HepG2 (cell line): ENCODE data around the gene DROSHA. TPM values are rescaled to one million over a fixed set of nuclear protein-coding genes. Genes with fewer than 3 reads are reported as not detected.

Experiments used
- HOXA9 ChIP-seq: sonication (generic); formaldehyde crosslinking; IDR thresholded peaks from 2 replicates; pipeline ENCODE4 v1.8.1; 2022; ENCODE audit warnings: missing genetic modification reagents, mild to moderate bottlenecking, moderate library complexity, borderline replicate concordance
- NPAS2 ChIP-seq: sonication (generic); formaldehyde crosslinking; IDR thresholded peaks from 2 replicates; pipeline ENCODE4 v1.8.0; 2022; ENCODE audit warnings: mild to moderate bottlenecking, missing genetic modification reagents, borderline replicate concordance
- SMC3 ChIP-seq: IDR thresholded peaks from 2 replicates; pipeline ENCODE4 v1.6.1; 2011; ENCODE audit warnings: low read length, improper control_type of control experiment
- ZMYM2 ChIP-seq: sonication (generic); formaldehyde crosslinking; IDR thresholded peaks from 2 replicates; pipeline ENCODE4 v1.8.0; 2022; ENCODE audit warnings: mild to moderate bottlenecking, missing genetic modification reagents
- ZNF746 ChIP-seq: sonication (generic); formaldehyde crosslinking; IDR thresholded peaks from 2 replicates; pipeline ENCODE4 v1.8.0; 2022; ENCODE audit warnings: mild to moderate bottlenecking, missing genetic modification reagents
- polyA plus RNA-seq, 8 experiments: library from polyadenylated mRNA; depleted of rRNA in 3 of 8; stranded (reverse) in 7 of 8; unstranded in 1 of 8; fragments of >200 nt; fragmentation: Illumina TruSeq in 4 of 8; extraction: Trizol in 4 of 8; gene quantifications; 2 replicates each; pipeline versions ENCODE4 v1.2.1 to v1.2.3, GENCODE V29; 2011 to 2016; ENCODE audit warnings: low read depth in 4 of 8, missing spikeins in 1 of 8, mixed read lengths in 1 of 8; ENCODE audit not compliant: insufficient read depth in 1 of 8
- total RNA-seq, 5 experiments: library from RNA; depleted of rRNA; stranded (reverse); fragments of >200 nt; fragmentation: Illumina TruSeq; extraction: Trizol; gene quantifications; 2 replicates each; pipeline ENCODE4 v1.2.3, GENCODE V29; 2016; ENCODE audit warnings: low read depth in 1 of 5
- TF ChIP-seq, protein P1 (sequence below): sonication (generic); formaldehyde crosslinking; IDR thresholded peaks from 2 replicates; pipeline ENCODE4 v1.5.1; 2020; ENCODE audit warnings: mild to moderate bottlenecking, missing genetic modification reagents, borderline replicate concordance
- TF ChIP-seq, protein P2 (sequence below): IDR thresholded peaks from 2 replicates; pipeline ENCODE4 v1.6.1; 2018; ENCODE audit warnings: missing genetic modification reagents
- TF ChIP-seq, protein P3 (sequence below): sonication (generic); formaldehyde crosslinking; IDR thresholded peaks from 2 replicates; pipeline ENCODE4 v1.4.0; 2020; ENCODE audit warnings: missing genetic modification reagents
- TF ChIP-seq, protein P4 (sequence below): sonication (generic); formaldehyde crosslinking; IDR thresholded peaks from 2 replicates; pipeline ENCODE4 v1.4.0; 2020; ENCODE audit warnings: missing genetic modification reagents; ENCODE audit errors: not compliant biosample characterization
- TF ChIP-seq, protein P5 (sequence below): sonication (generic); formaldehyde crosslinking; IDR thresholded peaks from 2 replicates; pipeline ENCODE4 v1.4.0; 2020; ENCODE audit warnings: low read depth, missing genetic modification reagents
- TF ChIP-seq, protein P6 (sequence below): sonication (generic); formaldehyde crosslinking; IDR thresholded peaks from 2 replicates; pipeline ENCODE4 v1.4.0; 2020; ENCODE audit warnings: mild to moderate bottlenecking, missing genetic modification reagents

DROSHA gene
- total and polyA plus RNA-seq, 2 of the 13 experiments (the other 11 are each of a cell fraction or from before 2014, with no cell fraction given): 22.3 to 29.4 TPM

DNA sequence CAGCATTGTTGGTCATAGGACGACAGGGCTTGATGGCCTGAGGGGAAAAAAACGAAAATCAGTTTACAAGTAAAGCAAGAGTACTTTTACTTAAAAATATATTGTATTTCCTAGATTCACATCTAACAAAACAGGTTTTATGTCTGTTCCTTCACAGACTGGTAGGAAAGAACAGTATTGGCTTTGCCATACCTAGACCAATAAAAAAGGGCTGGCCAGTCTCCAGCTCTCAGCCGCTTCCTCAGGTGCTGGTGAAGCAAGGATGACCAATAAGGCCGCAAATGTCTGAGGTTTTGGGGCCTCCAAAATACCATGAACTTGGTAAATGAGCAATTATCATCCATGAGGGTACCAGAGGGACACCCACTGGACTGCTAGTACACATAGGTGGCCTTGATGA lies 36.6 kb downstream of the DROSHA start (continued):
- TF ChIP-seq, protein P1, sequence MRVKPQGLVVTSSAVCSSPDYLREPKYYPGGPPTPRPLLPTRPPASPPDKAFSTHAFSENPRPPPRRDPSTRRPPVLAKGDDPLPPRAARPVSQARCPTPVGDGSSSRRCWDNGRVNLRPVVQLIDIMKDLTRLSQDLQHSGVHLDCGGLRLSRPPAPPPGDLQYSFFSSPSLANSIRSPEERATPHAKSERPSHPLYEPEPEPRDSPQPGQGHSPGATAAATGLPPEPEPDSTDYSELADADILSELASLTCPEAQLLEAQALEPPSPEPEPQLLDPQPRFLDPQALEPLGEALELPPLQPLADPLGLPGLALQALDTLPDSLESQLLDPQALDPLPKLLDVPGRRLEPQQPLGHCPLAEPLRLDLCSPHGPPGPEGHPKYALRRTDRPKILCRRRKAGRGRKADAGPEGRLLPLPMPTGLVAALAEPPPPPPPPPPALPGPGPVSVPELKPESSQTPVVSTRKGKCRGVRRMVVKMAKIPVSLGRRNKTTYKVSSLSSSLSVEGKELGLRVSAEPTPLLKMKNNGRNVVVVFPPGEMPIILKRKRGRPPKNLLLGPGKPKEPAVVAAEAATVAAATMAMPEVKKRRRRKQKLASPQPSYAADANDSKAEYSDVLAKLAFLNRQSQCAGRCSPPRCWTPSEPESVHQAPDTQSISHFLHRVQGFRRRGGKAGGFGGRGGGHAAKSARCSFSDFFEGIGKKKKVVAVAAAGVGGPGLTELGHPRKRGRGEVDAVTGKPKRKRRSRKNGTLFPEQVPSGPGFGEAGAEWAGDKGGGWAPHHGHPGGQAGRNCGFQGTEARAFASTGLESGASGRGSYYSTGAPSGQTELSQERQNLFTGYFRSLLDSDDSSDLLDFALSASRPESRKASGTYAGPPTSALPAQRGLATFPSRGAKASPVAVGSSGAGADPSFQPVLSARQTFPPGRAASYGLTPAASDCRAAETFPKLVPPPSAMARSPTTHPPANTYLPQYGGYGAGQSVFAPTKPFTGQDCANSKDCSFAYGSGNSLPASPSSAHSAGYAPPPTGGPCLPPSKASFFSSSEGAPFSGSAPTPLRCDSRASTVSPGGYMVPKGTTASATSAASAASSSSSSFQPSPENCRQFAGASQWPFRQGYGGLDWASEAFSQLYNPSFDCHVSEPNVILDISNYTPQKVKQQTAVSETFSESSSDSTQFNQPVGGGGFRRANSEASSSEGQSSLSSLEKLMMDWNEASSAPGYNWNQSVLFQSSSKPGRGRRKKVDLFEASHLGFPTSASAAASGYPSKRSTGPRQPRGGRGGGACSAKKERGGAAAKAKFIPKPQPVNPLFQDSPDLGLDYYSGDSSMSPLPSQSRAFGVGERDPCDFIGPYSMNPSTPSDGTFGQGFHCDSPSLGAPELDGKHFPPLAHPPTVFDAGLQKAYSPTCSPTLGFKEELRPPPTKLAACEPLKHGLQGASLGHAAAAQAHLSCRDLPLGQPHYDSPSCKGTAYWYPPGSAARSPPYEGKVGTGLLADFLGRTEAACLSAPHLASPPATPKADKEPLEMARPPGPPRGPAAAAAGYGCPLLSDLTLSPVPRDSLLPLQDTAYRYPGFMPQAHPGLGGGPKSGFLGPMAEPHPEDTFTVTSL (CRISPR knock-in tag): no peak
- no peak for TF ChIP-seq NPAS2 (CRISPR knock-in tag)
- TF ChIP-seq, protein P2, sequence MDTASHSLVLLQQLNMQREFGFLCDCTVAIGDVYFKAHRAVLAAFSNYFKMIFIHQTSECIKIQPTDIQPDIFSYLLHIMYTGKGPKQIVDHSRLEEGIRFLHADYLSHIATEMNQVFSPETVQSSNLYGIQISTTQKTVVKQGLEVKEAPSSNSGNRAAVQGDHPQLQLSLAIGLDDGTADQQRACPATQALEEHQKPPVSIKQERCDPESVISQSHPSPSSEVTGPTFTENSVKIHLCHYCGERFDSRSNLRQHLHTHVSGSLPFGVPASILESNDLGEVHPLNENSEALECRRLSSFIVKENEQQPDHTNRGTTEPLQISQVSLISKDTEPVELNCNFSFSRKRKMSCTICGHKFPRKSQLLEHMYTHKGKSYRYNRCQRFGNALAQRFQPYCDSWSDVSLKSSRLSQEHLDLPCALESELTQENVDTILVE (CRISPR knock-in tag): no peak
- TF ChIP-seq, protein P3, sequence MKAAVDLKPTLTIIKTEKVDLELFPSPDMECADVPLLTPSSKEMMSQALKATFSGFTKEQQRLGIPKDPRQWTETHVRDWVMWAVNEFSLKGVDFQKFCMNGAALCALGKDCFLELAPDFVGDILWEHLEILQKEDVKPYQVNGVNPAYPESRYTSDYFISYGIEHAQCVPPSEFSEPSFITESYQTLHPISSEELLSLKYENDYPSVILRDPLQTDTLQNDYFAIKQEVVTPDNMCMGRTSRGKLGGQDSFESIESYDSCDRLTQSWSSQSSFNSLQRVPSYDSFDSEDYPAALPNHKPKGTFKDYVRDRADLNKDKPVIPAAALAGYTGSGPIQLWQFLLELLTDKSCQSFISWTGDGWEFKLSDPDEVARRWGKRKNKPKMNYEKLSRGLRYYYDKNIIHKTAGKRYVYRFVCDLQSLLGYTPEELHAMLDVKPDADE: no peak
- TF ChIP-seq SMC3: no peak
- TF ChIP-seq HOXA9 (CRISPR knock-in tag): no peak
- TF ChIP-seq, protein P4, sequence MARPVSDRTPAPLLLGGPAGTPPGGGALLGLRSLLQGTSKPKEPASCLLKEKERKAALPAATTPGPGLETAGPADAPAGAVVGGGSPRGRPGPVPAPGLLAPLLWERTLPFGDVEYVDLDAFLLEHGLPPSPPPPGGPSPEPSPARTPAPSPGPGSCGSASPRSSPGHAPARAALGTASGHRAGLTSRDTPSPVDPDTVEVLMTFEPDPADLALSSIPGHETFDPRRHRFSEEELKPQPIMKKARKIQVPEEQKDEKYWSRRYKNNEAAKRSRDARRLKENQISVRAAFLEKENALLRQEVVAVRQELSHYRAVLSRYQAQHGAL (CRISPR knock-in tag): no peak
- no peak for TF ChIP-seq ZNF746
- TF ChIP-seq, protein P5, sequence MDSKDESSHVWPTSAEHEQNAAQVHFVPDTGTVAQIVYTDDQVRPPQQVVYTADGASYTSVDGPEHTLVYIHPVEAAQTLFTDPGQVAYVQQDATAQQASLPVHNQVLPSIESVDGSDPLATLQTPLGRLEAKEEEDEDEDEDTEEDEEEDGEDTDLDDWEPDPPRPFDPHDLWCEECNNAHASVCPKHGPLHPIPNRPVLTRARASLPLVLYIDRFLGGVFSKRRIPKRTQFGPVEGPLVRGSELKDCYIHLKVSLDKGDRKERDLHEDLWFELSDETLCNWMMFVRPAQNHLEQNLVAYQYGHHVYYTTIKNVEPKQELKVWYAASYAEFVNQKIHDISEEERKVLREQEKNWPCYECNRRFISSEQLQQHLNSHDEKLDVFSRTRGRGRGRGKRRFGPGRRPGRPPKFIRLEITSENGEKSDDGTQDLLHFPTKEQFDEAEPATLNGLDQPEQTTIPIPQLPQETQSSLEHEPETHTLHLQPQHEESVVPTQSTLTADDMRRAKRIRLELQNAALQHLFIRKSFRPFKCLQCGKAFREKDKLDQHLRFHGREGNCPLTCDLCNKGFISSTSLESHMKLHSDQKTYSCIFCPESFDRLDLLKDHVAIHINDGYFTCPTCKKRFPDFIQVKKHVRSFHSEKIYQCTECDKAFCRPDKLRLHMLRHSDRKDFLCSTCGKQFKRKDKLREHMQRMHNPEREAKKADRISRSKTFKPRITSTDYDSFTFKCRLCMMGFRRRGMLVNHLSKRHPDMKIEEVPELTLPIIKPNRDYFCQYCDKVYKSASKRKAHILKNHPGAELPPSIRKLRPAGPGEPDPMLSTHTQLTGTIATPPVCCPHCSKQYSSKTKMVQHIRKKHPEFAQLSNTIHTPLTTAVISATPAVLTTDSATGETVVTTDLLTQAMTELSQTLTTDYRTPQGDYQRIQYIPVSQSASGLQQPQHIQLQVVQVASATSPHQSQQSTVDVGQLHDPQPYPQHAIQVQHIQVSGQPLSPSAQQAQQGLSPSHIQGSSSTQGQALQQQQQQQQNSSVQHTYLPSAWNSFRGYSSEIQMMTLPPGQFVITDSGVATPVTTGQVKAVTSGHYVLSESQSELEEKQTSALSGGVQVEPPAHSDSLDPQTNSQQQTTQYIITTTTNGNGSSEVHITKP (CRISPR knock-in tag): no peak
- TF ChIP-seq, protein P6, sequence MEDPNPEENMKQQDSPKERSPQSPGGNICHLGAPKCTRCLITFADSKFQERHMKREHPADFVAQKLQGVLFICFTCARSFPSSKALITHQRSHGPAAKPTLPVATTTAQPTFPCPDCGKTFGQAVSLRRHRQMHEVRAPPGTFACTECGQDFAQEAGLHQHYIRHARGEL (CRISPR knock-in tag): no peak
- no peak for TF ChIP-seq ZMYM2
